SU-DHL-6 (cell line): ENCODE results near the gene TMEM184C.

Experiments
- EZH2phosphoT487 ChIP-seq: fragments of 200-600 bp; sonication (generic), shearing (Covaris generic); conservative IDR thresholded peaks from 2 replicates; pipeline ENCODE4 v1.6.1; 2018; ENCODE audit warnings: mild to moderate bottlenecking, antibody characterized with exemption, low read length, moderate library complexity, mixed read lengths
- TF ChIP-seq, protein P1 (sequence below): fragments of 200-600 bp; sonication (generic); IDR thresholded peaks from one replicate; pipeline ENCODE4 v1.5.1; 2017; ENCODE audit warnings: antibody characterized with exemption, mild to moderate bottlenecking, low read length, moderate library complexity; ENCODE audit not compliant: insufficient read depth, poor library complexity, severe bottlenecking

DNA sequence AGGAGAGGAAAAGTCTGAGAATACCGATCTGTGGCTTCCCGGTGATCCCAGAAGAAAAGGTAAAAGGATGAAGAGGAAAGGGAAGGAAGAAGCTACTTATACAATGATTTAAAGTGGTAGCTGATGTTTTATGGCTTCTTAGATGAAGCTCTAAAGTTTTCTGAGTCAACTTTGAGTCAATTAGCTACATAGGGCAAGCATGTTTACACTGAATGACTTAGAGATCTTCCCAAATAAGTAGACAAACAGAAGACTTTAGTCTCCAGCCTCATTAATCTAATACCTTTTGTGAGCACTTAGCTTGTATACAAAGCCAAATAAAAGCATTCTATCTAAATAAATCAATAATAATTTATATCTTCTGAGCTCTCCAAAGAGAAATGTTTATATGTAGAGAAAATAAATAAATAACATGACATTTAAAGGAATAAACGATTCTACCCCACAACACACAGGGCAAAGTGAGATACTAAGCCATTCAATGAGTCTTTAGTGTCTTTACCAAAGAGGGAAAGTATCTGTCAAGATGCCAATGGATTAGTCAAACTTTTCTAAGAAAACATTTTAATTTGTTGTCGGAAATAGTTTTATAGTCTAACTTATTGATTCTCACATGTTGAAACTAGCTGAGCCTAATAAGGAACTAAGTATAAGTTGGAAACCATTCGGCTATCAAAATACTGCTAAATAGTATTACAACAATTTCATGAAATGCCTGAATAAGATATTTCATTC is 46.0 kb upstream of the TMEM184C start:
- TF ChIP-seq, protein P1, sequence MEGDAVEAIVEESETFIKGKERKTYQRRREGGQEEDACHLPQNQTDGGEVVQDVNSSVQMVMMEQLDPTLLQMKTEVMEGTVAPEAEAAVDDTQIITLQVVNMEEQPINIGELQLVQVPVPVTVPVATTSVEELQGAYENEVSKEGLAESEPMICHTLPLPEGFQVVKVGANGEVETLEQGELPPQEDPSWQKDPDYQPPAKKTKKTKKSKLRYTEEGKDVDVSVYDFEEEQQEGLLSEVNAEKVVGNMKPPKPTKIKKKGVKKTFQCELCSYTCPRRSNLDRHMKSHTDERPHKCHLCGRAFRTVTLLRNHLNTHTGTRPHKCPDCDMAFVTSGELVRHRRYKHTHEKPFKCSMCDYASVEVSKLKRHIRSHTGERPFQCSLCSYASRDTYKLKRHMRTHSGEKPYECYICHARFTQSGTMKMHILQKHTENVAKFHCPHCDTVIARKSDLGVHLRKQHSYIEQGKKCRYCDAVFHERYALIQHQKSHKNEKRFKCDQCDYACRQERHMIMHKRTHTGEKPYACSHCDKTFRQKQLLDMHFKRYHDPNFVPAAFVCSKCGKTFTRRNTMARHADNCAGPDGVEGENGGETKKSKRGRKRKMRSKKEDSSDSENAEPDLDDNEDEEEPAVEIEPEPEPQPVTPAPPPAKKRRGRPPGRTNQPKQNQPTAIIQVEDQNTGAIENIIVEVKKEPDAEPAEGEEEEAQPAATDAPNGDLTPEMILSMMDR: no peak
- no peak for TF ChIP-seq EZH2phosphoT487
